GM13977 (cell line): ENCODE measurements around the gene SETD3.

ENCODE experiments used
- DNase-seq: peaks from one replicate; pipeline ENCODE4 v3.0.0; 2012; ENCODE audit warnings: low spot score
- CTCF ChIP-seq: IDR thresholded peaks from 2 replicates; pipeline ENCODE4 v1.5.1; 2012; ENCODE audit warnings: mild to moderate bottlenecking, control low read depth; ENCODE audit not compliant: insufficient read depth; ENCODE audit errors: extremely low read depth, missing control alignments
- in situ Hi-C: fragments of 300-500 bp; cut with MboI; formaldehyde crosslinking; loops from one replicate; pipeline ENCODE4 v1.12.0; 2022; ENCODE audit warnings: low sequenced_read_pairs, low pct_unique_long_range_greater_than_20kb, mixed read lengths, inconsistent platforms; ENCODE audit not compliant: unreplicated experiment

Gene SETD3

GRCh38 chr14:99410019-99410418, 70.6 kb downstream of the SETD3 start:
- in situ Hi-C loops: no loop called here
- no peak for TF ChIP-seq CTCF
- DNase-seq: no peak

GRCh38 chr14:99408971-99409289, 71.7 kb downstream of the SETD3 start:
- in situ Hi-C loops: no loop called here
- TF ChIP-seq CTCF: no peak
- no peak for DNase-seq

- DNase-seq: no peak
- in situ Hi-C loops: no loop called here
- no peak for TF ChIP-seq CTCF
These were observed 72.2 kb downstream of the SETD3 start for GRCh38 chr14:99408286-99408970.

- no peak for DNase-seq
- no peak for TF ChIP-seq CTCF
- in situ Hi-C loops: no loop called here
These were observed 73.2 kb downstream of the SETD3 start for GRCh38 chr14:99407416-99407815.

- in situ Hi-C loops: no loop called here
- no peak for TF ChIP-seq CTCF
- no peak for DNase-seq
These were observed 77.7 kb downstream of the SETD3 start for GRCh38 chr14:99402950-99403349.

GRCh38 chr14:99402285-99402648, 78.4 kb downstream of the SETD3 start:
- in situ Hi-C loops: no loop called here
- DNase-seq: no peak
- TF ChIP-seq CTCF: no peak
